Adrenal gland (tissue), 12 donors: ENCODE results near the gene TMEM255B. TPM values are rescaled to one million over a fixed set of nuclear protein-coding genes. Genes with fewer than 3 reads are reported as not detected.

Experiments
- DNase-seq, 7 donors: peaks; one replicate each; pipeline ENCODE4 v3.0.0-alpha.2; 2019 to 2020
- H3K27ac ChIP-seq, 5 donors: fragments of 200-600 bp; sonication (generic) in 4 of 5; 1 replicate in 3 of 5; 2 replicates in 2 of 5; pipeline versions ENCODE4 v1.5.1 to v1.8.0; 2016 to 2020; ENCODE audit warnings: mild to moderate bottlenecking in 1 of 5
- H3K27me3 ChIP-seq: fragments of 200-600 bp; 2 replicates; pipeline ENCODE4 v1.8.0; 2021
- H3K36me3 ChIP-seq, 2 donors: fragments of 200-600 bp; replicated peaks in 1 of 2; 1 replicate in 1 of 2; 2 replicates in 1 of 2; pipeline versions ENCODE4 v1.5.1 to v1.8.0; 2018 to 2022
- H3K4me1 ChIP-seq, 2 donors: fragments of 200-600 bp; replicated peaks in 1 of 2; 1 replicate in 1 of 2; 2 replicates in 1 of 2; pipeline versions ENCODE4 v1.5.1 to v1.8.0; 2018 to 2021
- H3K4me3 ChIP-seq, 4 donors: fragments of 200-600 bp; sonication (generic) in 3 of 4; one replicate each; pipeline ENCODE4 v1.5.1; 2016 to 2018
- H3K9me3 ChIP-seq, 3 donors: fragments of 200-600 bp; sonication (generic) in 1 of 3; replicated peaks in 1 of 3; 1 replicate in 2 of 3; 2 replicates in 1 of 3; pipeline versions ENCODE4 v1.5.1 to v1.8.0; 2016 to 2021
- CTCF ChIP-seq, 6 experiments: fragments of 450-650 bp in 4 of 6; fragments of 200-600 bp in 2 of 6; sonication (generic) in 1 of 6; IDR thresholded peaks; 1 replicate in 5 of 6; 2 replicates in 1 of 6; pipeline versions ENCODE4 v1.5.1 to v1.8.0; 2016 to 2021; ENCODE audit warnings: antibody characterized with exemption in 6 of 6, mild to moderate bottlenecking in 2 of 6, moderate library complexity in 1 of 6
- POLR2A ChIP-seq, 2 donors: fragments of 450-650 bp; IDR thresholded peaks; one replicate each; pipeline ENCODE4 v1.6.1; 2017; ENCODE audit warnings: antibody characterized with exemption in 2 of 2, mild to moderate bottlenecking in 2 of 2, moderate library complexity in 1 of 2
- WGBS, 4 donors: extraction: QIAGEN DNeasy Blood & Tissue Kit in 2 of 4; methylation state at CpG; one replicate each; pipeline versions ENCODE4 v1.1.5 to v1.1.7; 2013 to 2017; 5-methylcytosine and 5-hydroxymethylcytosine counted together
- intact Hi-C, 2 donors: fragments of 100-400 bp; cut with DNase I; formaldehyde crosslinking; loops; one replicate each; pipeline versions ENCODE4 v1.14.1 to v1.15.0; 2022 to 2023
- polyA plus RNA-seq, 3 donors: library from polyadenylated mRNA; stranded (reverse); fragments of 200-250 nt in 2 of 3; fragments of 350-450 nt in 1 of 3; fragmentation: Illumina TruSeq in 1 of 3; extraction: RNeasy Lipid Tissue Mini Kit (QIAGEN cat#74804) in 1 of 3; gene quantifications; one replicate each; pipeline ENCODE4 v1.2.3, GENCODE V29; 2013 to 2014
- total RNA-seq, 9 donors: library from RNA; depleted of rRNA in 4 of 9; stranded (reverse); fragments of >200 nt in 4 of 9; fragments of 120-200 nt in 1 of 9; fragmentation: NEBNext Ultra II Directional in 1 of 9; extraction: Animal tissue kit (Norgen Biotek cat#: 25700) in 1 of 9; gene quantifications; one replicate each; pipeline versions ENCODE4 v1.1.0 to v1.2.4, GENCODE V29; 2013 to 2023
- donor health status: healthy with polysubstance abuse.
- donor health status: Bipolar disorder and iron deficiency.
- donor health status: DM: yes; HTN: yes; CAD: no.
- donor health status: DM: no; HTN: no; CAD: no.
- donor health status: DM: no; HTN: no; CAD: no.
- donor health status: DM: yes; HTN: yes; CAD: no.

TMEM255B gene
- total and polyA plus RNA-seq, 12 donors = 1.3 to 60.1 (median 17.2) TPM

- WGBS, 4 donors = 64 to 72% (median 71%) methylated on average over 4 of the region's 4 CpGs
- Histone ChIP-seq H3K4me1 (no peaks in the 10 kb centered on the region), H3K4me3 (no peak overlapping the region), H3K27ac (no peak overlapping the region), H3K27me3 (no peaks in the 10 kb centered on the region), H3K9me3 (no peaks in the 10 kb centered on the region), H3K36me3 (no peaks in the 10 kb centered on the region)
- TF ChIP-seq CTCF (IDR thresholded peaks at IDR 0.05) = no peak
- no peak for TF ChIP-seq POLR2A (IDR thresholded peaks at IDR 0.05)
- DNase-seq = no peak
- intact Hi-C loops = no loop called here
These were observed 6.5 kb downstream of the TMEM255B start for GRCh38 chr13:113765564-113765910.

- Histone ChIP-seq H3K4me3 (no peak overlapping the region), H3K9me3 (no peaks in the 10 kb centered on the region), H3K36me3 (no peaks in the 10 kb centered on the region), H3K4me1 (no peaks in the 10 kb centered on the region), H3K27ac (no peak overlapping the region), H3K27me3 (no peaks in the 10 kb centered on the region)
- 74 to 82% (median 81%) methylated on average over 16 to 30 of the region's 30 CpGs for WGBS, 4 donors
- TF ChIP-seq CTCF (IDR thresholded peaks at IDR 0.05) (no peak), POLR2A (IDR thresholded peaks at IDR 0.05) (no peak)
- no peak for DNase-seq
- intact Hi-C loops = no loop called here
These were observed 7.2 kb downstream of the TMEM255B start for GRCh38 chr13:113766035-113766800.

- 74 to 79% (median 76%) methylated on average over 2 of the region's 2 CpGs for WGBS, 4 donors
- intact Hi-C loops = no loop called here
- TF ChIP-seq POLR2A (IDR thresholded peaks at IDR 0.05) (no peak), CTCF (IDR thresholded peaks at IDR 0.05) (no peak)
- Histone ChIP-seq H3K36me3 (no peaks in the 10 kb centered on the region), H3K4me3 (no peak overlapping the region), H3K27me3 (no peaks in the 10 kb centered on the region), H3K4me1 (no peaks in the 10 kb centered on the region), H3K9me3 (no peaks in the 10 kb centered on the region), H3K27ac (no peak overlapping the region)
- DNase-seq = no peak
These were observed 8.3 kb downstream of the TMEM255B start for GRCh38 chr13:113767366-113767765.

GRCh38 chr13:113768018-113768905, 9.2 kb downstream of the TMEM255B start:
- no peaks in the 10 kb centered on the region for H3K4me1 ChIP-seq
- no peak for DNase-seq

More at GRCh38 chr13:113768018-113768905, 9.2 kb downstream of the TMEM255B start:
- intact Hi-C loops = no loop called here
- H3K27me3 ChIP-seq = no peaks in the 10 kb centered on the region
- no peak for TF ChIP-seq POLR2A (IDR thresholded peaks at IDR 0.05)
- no peak overlapping the region for H3K4me3 ChIP-seq
- WGBS, 4 donors = 86 to 92% (median 87%) methylated on average over 14 to 28 of the region's 28 CpGs
- no peaks in the 10 kb centered on the region for H3K9me3 ChIP-seq
- H3K36me3 ChIP-seq = no peaks in the 10 kb centered on the region
- H3K27ac ChIP-seq = no peak overlapping the region
